WTC11 (cell line): ENCODE results near the gene ZBTB25. TPM values are rescaled to one million over a fixed set of nuclear protein-coding genes. Genes with fewer than 3 reads are reported as not detected.

Experiments used
- AFF4 ChIP-seq: sonication (generic); formaldehyde crosslinking; IDR thresholded peaks from 2 replicates; pipeline ENCODE4 v1.8.1; 2023; ENCODE audit warnings: mild to moderate bottlenecking, missing genetic modification reagents, borderline replicate concordance
- CDX4 ChIP-seq: fragments of 250-450 bp; sonication (Bioruptor Pico); IDR thresholded peaks from 2 replicates; pipeline ENCODE4 v1.9.0; 2021; ENCODE audit warnings: moderate library complexity, mild to moderate bottlenecking, inconsistent platforms, borderline replicate concordance
- CREB1 ChIP-seq: sonication (generic); formaldehyde crosslinking; IDR thresholded peaks from 2 replicates; pipeline ENCODE4 v1.8.0; 2023; ENCODE audit warnings: mild to moderate bottlenecking, missing genetic modification reagents
- CREM ChIP-seq: sonication (generic); formaldehyde crosslinking; IDR thresholded peaks from 2 replicates; pipeline ENCODE4 v1.8.1; 2022; ENCODE audit warnings: mild to moderate bottlenecking, missing genetic modification reagents, moderate library complexity
- ELF4 ChIP-seq: sonication (generic); formaldehyde crosslinking; IDR thresholded peaks from 2 replicates; pipeline ENCODE4 v1.8.1; 2022; ENCODE audit warnings: low read depth, mild to moderate bottlenecking, moderate library complexity, missing genetic modification reagents
- EMX1 ChIP-seq: fragments of 250-450 bp; sonication (Bioruptor Pico); IDR thresholded peaks from 2 replicates; pipeline ENCODE4 v1.8.0; 2021; ENCODE audit warnings: mild to moderate bottlenecking
- ETV6 ChIP-seq: sonication (generic); formaldehyde crosslinking; IDR thresholded peaks from 2 replicates; pipeline ENCODE4 v1.8.1; 2022; ENCODE audit warnings: mild to moderate bottlenecking, missing genetic modification reagents
- FOXJ3 ChIP-seq: sonication (generic); formaldehyde crosslinking; IDR thresholded peaks from 2 replicates; pipeline ENCODE4 v1.9.0; 2021; ENCODE audit warnings: missing genetic modification reagents, mild to moderate bottlenecking, borderline replicate concordance
- GABPB1 ChIP-seq: sonication (generic); formaldehyde crosslinking; IDR thresholded peaks from 2 replicates; pipeline ENCODE4 v1.8.1; 2023; ENCODE audit warnings: mild to moderate bottlenecking, missing genetic modification reagents
- HMGA2 ChIP-seq: fragments of 250-450 bp; sonication (Bioruptor Pico); IDR thresholded peaks from 2 replicates; pipeline ENCODE4 v1.4.0; 2021; ENCODE audit warnings: mild to moderate bottlenecking, moderate library complexity
- JAZF1 ChIP-seq: fragments of 250-450 bp; sonication (Bioruptor Pico); IDR thresholded peaks from 2 replicates; pipeline ENCODE4 v1.9.0; 2021; ENCODE audit warnings: moderate library complexity, mild to moderate bottlenecking, inconsistent platforms
- KAT7 ChIP-seq: sonication (generic); formaldehyde crosslinking; IDR thresholded peaks from 2 replicates; pipeline ENCODE4 v1.8.1; 2023; ENCODE audit warnings: missing genetic modification reagents, mild to moderate bottlenecking, borderline replicate concordance
- MLX ChIP-seq: sonication (generic); formaldehyde crosslinking; IDR thresholded peaks from 2 replicates; pipeline ENCODE4 v1.8.1; 2023; ENCODE audit warnings: mild to moderate bottlenecking, missing genetic modification reagents, moderate library complexity
- NFATC4 ChIP-seq: fragments of 250-450 bp; sonication (Bioruptor Pico); IDR thresholded peaks from 2 replicates; pipeline ENCODE4 v1.9.0; 2021; ENCODE audit warnings: mild to moderate bottlenecking
- PREB ChIP-seq: sonication (generic); formaldehyde crosslinking; IDR thresholded peaks from 2 replicates; pipeline ENCODE4 v1.8.1; 2022; ENCODE audit warnings: mild to moderate bottlenecking, missing genetic modification reagents, moderate library complexity, borderline replicate concordance
- SMAD4 ChIP-seq: sonication (generic); formaldehyde crosslinking; IDR thresholded peaks from 2 replicates; pipeline ENCODE4 v1.8.0; 2022; ENCODE audit warnings: mild to moderate bottlenecking, missing genetic modification reagents
- SP1 ChIP-seq: sonication (generic); formaldehyde crosslinking; conservative IDR thresholded peaks from 2 replicates; pipeline ENCODE4 v1.8.1; 2022; ENCODE audit warnings: missing genetic modification reagents
- TCF7 ChIP-seq: sonication (generic); formaldehyde crosslinking; IDR thresholded peaks from 2 replicates; pipeline ENCODE4 v1.8.0; 2022; ENCODE audit warnings: mild to moderate bottlenecking, low read depth, missing genetic modification reagents, moderate library complexity
- USF1 ChIP-seq: sonication (generic); formaldehyde crosslinking; IDR thresholded peaks from 2 replicates; pipeline ENCODE4 v1.8.0; 2022; ENCODE audit warnings: mild to moderate bottlenecking, missing genetic modification reagents
- ZMAT4 ChIP-seq: fragments of 250-450 bp; sonication (Bioruptor Pico); IDR thresholded peaks from 2 replicates; pipeline ENCODE4 v1.9.0; 2021; ENCODE audit warnings: mild to moderate bottlenecking
- ZNF138 ChIP-seq: sonication (generic); formaldehyde crosslinking; conservative IDR thresholded peaks from 2 replicates; pipeline ENCODE4 v1.8.1; 2022; ENCODE audit warnings: mild to moderate bottlenecking, moderate library complexity, missing genetic modification reagents
- ZNF219 ChIP-seq: sonication (generic); formaldehyde crosslinking; IDR thresholded peaks from 2 replicates; pipeline ENCODE4 v1.8.0; 2023; ENCODE audit warnings: missing genetic modification reagents, mild to moderate bottlenecking, borderline replicate concordance
- ZNF423 ChIP-seq: fragments of 250-450 bp; sonication (Bioruptor Pico); IDR thresholded peaks from 2 replicates; pipeline ENCODE4 v2.1.2; 2022; ENCODE audit warnings: mild to moderate bottlenecking, moderate library complexity
- ZNF532 ChIP-seq: fragments of 250-450 bp; sonication (Bioruptor Pico); IDR thresholded peaks from 2 replicates; pipeline ENCODE4 v1.9.0; 2021; ENCODE audit warnings: mild to moderate bottlenecking, borderline replicate concordance
- ZSCAN18 ChIP-seq: fragments of 250-450 bp; sonication (Bioruptor Pico); IDR thresholded peaks from 2 replicates; pipeline ENCODE4 v2.1.2; 2022; ENCODE audit warnings: mild to moderate bottlenecking, moderate library complexity
- total RNA-seq: library from RNA; stranded (reverse); gene quantifications from 3 replicates; pipeline ENCODE4 v1.2.3, GENCODE V29; 2021

Gene ZBTB25
- total RNA-seq, 1 experiment from 2014 or later: 11.9 TPM

- TF ChIP-seq ZSCAN18 (CRISPR knock-in tag) (no peak), USF1 (CRISPR knock-in tag) (peak; percentile 49; the same call in 1 of the 2 replicates), ZNF138 (no peak), ZMAT4 (CRISPR knock-in tag) (no peak), ELF4 (no peak), CDX4 (no peak), ZNF532 (CRISPR knock-in tag) (no peak), HMGA2 (CRISPR knock-in tag) (no peak), GABPB1 (CRISPR knock-in tag) (0 out of 2 replicates have a peak, but pooled peaks have one; percentile 36), ZNF219 (no peak), SMAD4 (no peak), NFATC4 (CRISPR knock-in tag) (no peak), EMX1 (no peak), ZNF423 (CRISPR knock-in tag) (no peak), CREM (CRISPR knock-in tag) (0 out of 2 replicates have a peak, but pooled peaks have one; percentile 39), ETV6 (CRISPR knock-in tag) (peak; percentile 86), CREB1 (peak; percentile 50; the same call in 1 of the 2 replicates), SP1 (peak; percentile 78), FOXJ3 (CRISPR knock-in tag) (no peak), KAT7 (CRISPR knock-in tag) (no peak), JAZF1 (CRISPR knock-in tag) (no peak), PREB (CRISPR knock-in tag) (no peak), MLX (no peak), AFF4 (CRISPR knock-in tag) (0 out of 2 replicates have a peak, but pooled peaks have one; percentile 44), TCF7 (CRISPR knock-in tag) (no peak)
Measured at GRCh38 chr14:64540208-64541202, 36.9 kb upstream of the ZBTB25 start, which contains the start of gene HSPA2 (continued).
